Heart left ventricle (tissue), 16 donors: ENCODE results near the gene FGF22. TPM values are rescaled to one million over a fixed set of nuclear protein-coding genes. Genes with fewer than 3 reads are reported as not detected.

Source experiments
- ATAC-seq, 4 donors: fragments of 200-7000 bp; cut with Tn5 transposase; one replicate each; pipeline ENCODE4 v1.9.1; 2020 to 2022; ENCODE audit warnings: moderate library complexity in 4 of 4, mild to moderate bottlenecking in 3 of 4, moderate number of reproducible peaks in 1 of 4
- DNase-seq, 5 donors: peaks; one replicate each; pipeline ENCODE4 v3.0.0-alpha.2; 2020
- H3K27ac ChIP-seq, 12 donors: fragments of 200-600 bp; sonication (generic) in 4 of 12; one replicate each; pipeline versions ENCODE4 v1.5.0 to v1.8.0; 2016 to 2022; ENCODE audit warnings: mild to moderate bottlenecking in 2 of 12
- H3K27me3 ChIP-seq, 9 donors: fragments of 200-600 bp; sonication (generic) in 2 of 9; one replicate each; pipeline versions ENCODE4 v1.5.1 to v1.8.0; 2016 to 2022; ENCODE audit warnings: mild to moderate bottlenecking in 3 of 9
- H3K36me3 ChIP-seq, 9 donors: fragments of 200-600 bp; sonication (generic) in 2 of 9; one replicate each; pipeline versions ENCODE4 v1.5.0 to v1.8.0; 2018 to 2022; ENCODE audit warnings: mild to moderate bottlenecking in 2 of 9
- H3K4me1 ChIP-seq, 12 donors: fragments of 200-600 bp; sonication (generic) in 4 of 12; one replicate each; pipeline versions ENCODE4 v1.5.0 to v1.8.0; 2016 to 2022; ENCODE audit warnings: mild to moderate bottlenecking in 3 of 12
- H3K4me3 ChIP-seq, 12 donors: fragments of 200-600 bp; sonication (generic) in 4 of 12; one replicate each; pipeline versions ENCODE4 v1.5.0 to v1.8.0; 2017 to 2022; ENCODE audit warnings: mild to moderate bottlenecking in 9 of 12, moderate library complexity in 4 of 12
- H3K9me3 ChIP-seq, 12 donors: fragments of 200-600 bp; sonication (generic) in 4 of 12; one replicate each; pipeline versions ENCODE4 v1.5.0 to v1.8.0; 2016 to 2022; ENCODE audit warnings: mild to moderate bottlenecking in 1 of 12
- CTCF ChIP-seq, 12 donors: fragments of 200-600 bp; sonication (generic) in 4 of 12; IDR thresholded peaks; one replicate each; pipeline versions ENCODE4 v1.5.0 to v1.8.0; 2018 to 2022; ENCODE audit warnings: antibody characterized with exemption in 12 of 12, mild to moderate bottlenecking in 5 of 12
- POLR2A ChIP-seq, 2 donors: fragments of 450-650 bp; IDR thresholded peaks; one replicate each; pipeline ENCODE4 v1.6.1; 2017; ENCODE audit warnings: antibody characterized with exemption in 2 of 2, mild to moderate bottlenecking in 2 of 2, moderate library complexity in 2 of 2
- WGBS, 4 donors: extraction: QIAGEN DNeasy Blood & Tissue Kit in 2 of 4; methylation state at CpG; one replicate each; pipeline versions ENCODE4 v1.1.5 to v1.1.7; 2013 to 2018; 5-methylcytosine and 5-hydroxymethylcytosine counted together
- intact Hi-C, 10 donors: fragments of 100-400 bp; cut with DNase I; formaldehyde crosslinking; loops; one replicate each; pipeline versions ENCODE4 v1.11.1 to v1.14.2; 2022
- polyA plus RNA-seq, 2 donors: library from polyadenylated mRNA; stranded (reverse); fragments of 200-250 nt; gene quantifications; one replicate each; pipeline ENCODE4 v1.2.3, GENCODE V29; 2013
- total RNA-seq, 9 donors: library from RNA; depleted of rRNA in 2 of 9; stranded (reverse); fragments of >200 nt in 2 of 9; fragmentation: NEBNext Ultra II Directional in 3 of 9; extraction: Animal tissue kit (Norgen Biotek cat#: 25700) in 3 of 9; gene quantifications; one replicate each; pipeline versions ENCODE4 v1.1.0 to v1.2.4, GENCODE V29; 2016 to 2023
- donor health status: ischemic (EF 13 %, LVEDD 7.1; RV severe dilation, severe dysfunction).
- donor health status: healthy with polysubstance abuse.
- donor health status: DM: no; HTN: yes; CAD: no.
- donor health status: DM: no; HTN: no; CAD: no.
- donor health status: ischemic (EF 25% LVEDD 6.9; RV normal size, moderate dysfunction).
- donor health status: ischemic (EF 25% LVEDD 5.7; RV mildly dilated, moderate dysfunction).
- donor health status: healthy.
- donor health status: DM: yes; HTN: yes; CAD: no.
- donor health status: ischemic (EF 35%, LVEDD 5.7; RV mildly dilated, moderate dysfunction).
- donor health status: nonischemic (EF 11% LVEDD 7.7; RV severe dilation, severe dysfunction).
- donor health status: DM: yes; HTN: yes; CAD: no.
- donor health status: PGD.
- donor health status: ischemic (EF 29% LVEDD 5.4; RV normal size, mild dysfunction).
- donor health status: nonischemic (EF 23%, LVEDD 6.1; RV moderate dilation, normal function).

The FGF22 gene
- total and polyA plus RNA-seq, 11 donors = 0.07 to 0.36 (median 0.16) TPM; not detected in 6

DNA sequence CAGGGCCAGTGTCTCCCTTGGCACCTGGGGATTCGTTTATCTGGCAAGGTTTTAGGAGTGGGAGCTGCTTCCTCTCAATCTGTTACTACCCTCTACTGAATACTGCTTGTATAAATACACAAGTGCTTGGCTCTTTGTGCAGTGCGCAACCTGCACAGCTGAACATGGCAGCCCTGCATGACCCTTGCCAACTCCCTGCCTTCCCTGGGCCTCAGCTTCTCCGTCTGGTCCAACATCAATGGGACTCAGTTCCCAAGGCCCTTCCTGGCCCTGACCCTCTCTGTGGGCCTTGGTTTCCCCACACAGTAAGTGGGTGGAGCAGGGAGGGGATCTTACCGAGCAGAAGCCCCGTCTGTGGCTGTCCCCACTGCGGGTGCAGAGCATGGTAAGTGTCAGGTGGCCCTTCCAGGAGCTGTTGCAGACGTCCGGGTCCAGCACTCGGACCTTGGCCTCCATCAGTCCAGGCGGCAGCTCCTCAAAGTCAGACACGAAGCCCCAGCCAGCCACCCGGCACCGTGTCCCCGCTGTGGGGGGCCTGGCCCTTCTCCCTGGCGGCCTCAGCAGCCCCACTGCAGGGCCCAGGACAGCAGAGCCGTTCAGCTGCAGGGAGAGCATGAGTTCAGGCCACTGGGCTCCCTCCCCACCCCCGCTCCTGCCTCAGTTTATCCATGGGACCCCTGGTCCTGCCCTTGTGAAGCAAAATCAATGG lies 47.1 kb downstream of the FGF22 start:
- Histone ChIP-seq H3K27ac (no peak overlapping the region), H3K4me1 (no peaks in the 10 kb centered on the region), H3K9me3 (no peaks in the 10 kb centered on the region), H3K4me3 (no peak overlapping the region), H3K27me3 (no peaks in the 10 kb centered on the region), H3K36me3 (peaks cover 0 to 2% (median 0%) of the 10 kb centered on the region in 9 donors)
- TF ChIP-seq POLR2A (IDR thresholded peaks at IDR 0.05) = no peak
- intact Hi-C loops = no loop called here
- WGBS, 4 donors = 69 to 84% (median 78%) methylated on average over 9 to 17 of the region's 17 CpGs
- ATAC-seq (no peak), DNase-seq (no peak)

GRCh38 chr19:687569-688166 lies 48.0 kb downstream of the FGF22 start:
- ATAC-seq (no peak), DNase-seq (no peak)
- Histone ChIP-seq H3K4me1 (no peaks in the 10 kb centered on the region), H3K27me3 (no peaks in the 10 kb centered on the region), H3K9me3 (no peaks in the 10 kb centered on the region), H3K27ac (no peak overlapping the region), H3K4me3 (no peak overlapping the region), H3K36me3 (no peaks in the 10 kb centered on the region)
- TF ChIP-seq CTCF (IDR thresholded peaks at IDR 0.05) (no peak), POLR2A (IDR thresholded peaks at IDR 0.05) (no peak)
- intact Hi-C loops = no loop called here
- 87 to 92% (median 90%) methylated on average over 9 to 11 of the region's 11 CpGs for WGBS, 4 donors

- ATAC-seq (no peak), DNase-seq (no peak)
- TF ChIP-seq POLR2A (IDR thresholded peaks at IDR 0.05) (no peak), CTCF (IDR thresholded peaks at IDR 0.05) (no peak)
These were observed 48.5 kb downstream of the FGF22 start for GRCh38 chr19:688214-688613.

DNA sequence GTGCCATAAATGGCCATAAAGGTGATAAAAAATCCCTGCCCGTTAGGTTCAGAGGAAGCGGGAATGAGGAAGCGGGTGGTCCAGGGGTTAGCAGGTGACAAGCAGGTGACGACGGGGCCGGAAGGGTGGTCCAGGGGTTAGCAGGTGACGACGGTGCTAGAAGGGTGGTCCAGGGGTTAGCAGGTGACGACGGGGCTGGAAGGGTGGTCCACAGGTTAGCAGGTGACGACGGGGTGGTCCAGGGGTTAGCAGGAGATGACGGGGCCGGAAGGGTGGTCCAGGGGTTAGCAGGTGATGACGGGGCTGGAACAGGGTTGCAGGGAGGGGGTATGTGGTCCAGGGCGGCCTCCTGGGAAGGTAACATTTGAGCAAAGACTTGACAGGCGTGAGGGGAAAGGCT lies 49.3 kb downstream of the FGF22 start:
- TF ChIP-seq CTCF (IDR thresholded peaks at IDR 0.05) (no peak), POLR2A (IDR thresholded peaks at IDR 0.05) (no peak)
- Histone ChIP-seq H3K36me3 (no peaks in the 10 kb centered on the region), H3K27me3 (no peaks in the 10 kb centered on the region), H3K4me1 (no peaks in the 10 kb centered on the region), H3K27ac (no peak overlapping the region), H3K4me3 (no peak overlapping the region), H3K9me3 (no peaks in the 10 kb centered on the region)
- intact Hi-C loops = no loop called here
- 73 to 96% (median 91%) methylated on average over 17 of the region's 17 CpGs for WGBS, 4 donors
- ATAC-seq = no peak
- DNase-seq = no peak

More at GRCh38 chr19:688214-688613, 48.5 kb downstream of the FGF22 start:
- no peaks in the 10 kb centered on the region for H3K9me3 ChIP-seq
- WGBS, 4 donors = 60 to 73% (median 67%) methylated on average over 15 of the region's 15 CpGs
- H3K4me1 ChIP-seq = no peaks in the 10 kb centered on the region
- H3K4me3 ChIP-seq = no peak overlapping the region
- intact Hi-C loops = no loop called here
- H3K27me3 ChIP-seq = no peaks in the 10 kb centered on the region
- no peaks in the 10 kb centered on the region for H3K36me3 ChIP-seq
- no peak overlapping the region for H3K27ac ChIP-seq
